HCT116 (cell line): Measurements from ENCODE around the gene DBX1. TPM values are rescaled to one million over a fixed set of nuclear protein-coding genes. Genes with fewer than 3 reads are reported as not detected.

ENCODE experiments used
- ATAC-seq: fragments of 200-7000 bp; cut with Tn5 transposase; 2 replicates; pipeline ENCODE4 v1.9.1; 2020; ENCODE audit warnings: mild to moderate bottlenecking, moderate library complexity
- BruUV-seq: library from RNA; stranded (reverse); fragments of 400-500 nt; replicated peaks from 2 replicates; lab custom pipeline; 2021; lab: Mats Ljungman, UMichigan
- CTCF ChIA-PET: fragments of 300-600 bp; sonication (Branson Sonifier 250); formaldehyde crosslinking; loops from one replicate; lab custom pipeline; 2021; ENCODE audit warnings: antibody characterized with exemption; lab: Charles Lee
- POLR2A ChIA-PET: fragments of 300-600, 350-600 bp; sonication (Branson Sonifier 250); formaldehyde crosslinking; loops from one replicate; lab custom pipeline; 2021; ENCODE audit warnings: antibody characterized with exemption; lab: Charles Lee
- RAD21 ChIA-PET, 2 experiments: fragments of 300-600 bp; sonication (Branson Sonifier 250); formaldehyde crosslinking; loops; one replicate each; lab custom pipeline; 2023; ENCODE audit warnings: low total read pairs in 2 of 2; ENCODE audit not compliant: uncharacterized antibody in 2 of 2, unreplicated experiment in 2 of 2, low non-redundant PET in 1 of 2; lab: Charles Lee
- DNase-seq: peaks from one replicate; pipeline ENCODE4 v3.0.0-alpha.2; 2010; ENCODE audit warnings: low read depth, low spot score
- H2AFZ ChIP-seq: fragments of 200-600 bp; shearing (Covaris generic), sonication (generic); 2 replicates; pipeline ENCODE4 v1.6.1; 2017; ENCODE audit warnings: low read depth, mixed run types, mixed read lengths, antibody characterized with exemption, low read length; ENCODE audit not compliant: poor library complexity, severe bottlenecking
- H3K27ac ChIP-seq: 2 replicates; pipeline ENCODE4 v1.5.1; 2012; ENCODE audit warnings: low read depth, low read length
- H3K27me3 ChIP-seq: fragments of 200-600 bp; sonication (generic); 2 replicates; pipeline ENCODE4 v1.6.1; 2016; ENCODE audit warnings: mixed run types, low read length, mixed read lengths; ENCODE audit not compliant: insufficient read depth
- H3K36me3 ChIP-seq, 2 experiments: fragments of 200-500 bp in 1 of 2; fragments of 200-600 bp in 1 of 2; sonication (Bioruptor generic) in 1 of 2; sonication (generic) in 1 of 2; 2 replicates each; pipeline versions ENCODE4 v1.5.1 to v1.6.1; 2014 to 2016; ENCODE audit warnings: low read length in 2 of 2, inconsistent platforms in 1 of 2, mixed read lengths in 1 of 2, mixed run types in 1 of 2; ENCODE audit not compliant: insufficient read depth in 2 of 2, control insufficient read depth in 1 of 2
- H3K4me1 ChIP-seq, 2 experiments: fragments of 200-600 bp in 1 of 2; sonication (generic) in 1 of 2; 2 replicates each; pipeline versions ENCODE4 v1.5.1 to v1.6.1; 2012 to 2017; ENCODE audit warnings: low read length in 2 of 2, inconsistent platforms in 1 of 2, mild to moderate bottlenecking in 1 of 2, mixed read lengths in 1 of 2, mixed run types in 1 of 2, moderate library complexity in 1 of 2; ENCODE audit not compliant: insufficient read depth in 2 of 2, control insufficient read depth in 1 of 2
- H3K4me2 ChIP-seq: fragments of 200-600 bp; sonication (generic); 2 replicates; pipeline ENCODE4 v1.6.1; 2017; ENCODE audit warnings: mixed run types, low read length, mixed read lengths
- H3K4me3 ChIP-seq, 2 experiments: fragments of 200-600 bp in 1 of 2; sonication (generic) in 1 of 2; replicated peaks in 1 of 2; 2 replicates each; pipeline ENCODE4 v1.5.1; 2011 to 2016; ENCODE audit warnings: low read length in 2 of 2, control low read depth in 1 of 2, low read depth in 1 of 2, mild to moderate bottlenecking in 1 of 2, mixed read lengths in 1 of 2, mixed run types in 1 of 2
- H3K79me2 ChIP-seq: fragments of 200-600 bp; sonication (generic); 2 replicates; pipeline ENCODE4 v1.6.1; 2017; ENCODE audit warnings: mild to moderate bottlenecking, mixed run types, low read length, moderate library complexity, mixed read lengths; ENCODE audit not compliant: insufficient read depth
- H3K9ac ChIP-seq: fragments of 200-600 bp; sonication (generic); 2 replicates; pipeline ENCODE4 v1.6.1; 2016; ENCODE audit warnings: low read length, mixed read lengths
- H3K9me2 ChIP-seq: fragments of 200-600 bp; sonication (generic), shearing (Covaris generic); 2 replicates; pipeline ENCODE4 v1.6.1; 2017; ENCODE audit warnings: mixed run types, mild to moderate bottlenecking, moderate library complexity; ENCODE audit not compliant: insufficient read depth
- H3K9me3 ChIP-seq, 2 experiments: fragments of 200-500 bp in 1 of 2; fragments of 200-600 bp in 1 of 2; sonication (Bioruptor generic) in 1 of 2; sonication (generic) in 1 of 2; 2 replicates each; pipeline ENCODE4 v1.6.1; 2014 to 2017; ENCODE audit warnings: low read length in 2 of 2, mixed read lengths in 2 of 2, inconsistent platforms in 1 of 2, low read depth in 1 of 2, mild to moderate bottlenecking in 1 of 2, mixed run types in 1 of 2, moderate library complexity in 1 of 2; ENCODE audit not compliant: control insufficient read depth in 1 of 2, insufficient read depth in 1 of 2
- H4K20me1 ChIP-seq: fragments of 200-600 bp; sonication (generic), shearing (Covaris generic); 2 replicates; pipeline ENCODE4 v1.6.1; 2017; ENCODE audit warnings: mixed run types, mild to moderate bottlenecking, moderate library complexity; ENCODE audit not compliant: insufficient read depth
- CBX3 ChIP-seq: IDR thresholded peaks from 2 replicates; pipeline ENCODE4 v1.6.1; 2012; ENCODE audit warnings: low read depth
- CTCF ChIP-seq, 3 experiments: fragments of 200-600 bp in 1 of 3; sonication (generic) in 1 of 3; IDR thresholded peaks in 2 of 3; conservative IDR thresholded peaks in 1 of 3; 2 replicates each; pipeline ENCODE4 v1.5.1; 2012 to 2017; ENCODE audit warnings: low read depth in 2 of 3, low read length in 2 of 3, antibody characterized with exemption in 1 of 3, borderline replicate concordance in 1 of 3, control low read depth in 1 of 3, mild to moderate bottlenecking in 1 of 3, mixed read lengths in 1 of 3, mixed run types in 1 of 3, moderate library complexity in 1 of 3; ENCODE audit not compliant: insufficient read depth in 1 of 3
- EGR1 ChIP-seq: IDR thresholded peaks from 2 replicates; pipeline ENCODE4 v1.6.1; 2012; ENCODE audit warnings: low read depth
- EZH2 ChIP-seq: fragments of 200-600 bp; sonication (generic); IDR thresholded peaks from 2 replicates; pipeline ENCODE4 v1.6.1; 2017; ENCODE audit warnings: antibody characterized with exemption, mixed run types
- FOSL1 ChIP-seq: IDR thresholded peaks from 2 replicates; pipeline ENCODE4 v1.6.1; 2012; ENCODE audit warnings: low read depth
- MAX ChIP-seq: IDR thresholded peaks from 2 replicates; pipeline ENCODE4 v1.6.1; 2012
- REST ChIP-seq: IDR thresholded peaks from 2 replicates; pipeline ENCODE4 v1.6.1; 2012; ENCODE audit warnings: low read depth
- TCF7L2 ChIP-seq: IDR thresholded peaks from 2 replicates; pipeline ENCODE4 v1.7.0; 2011; ENCODE audit warnings: borderline replicate concordance, inconsistent platforms; ENCODE audit not compliant: insufficient read depth, insufficient read length; ENCODE audit errors: extremely low read depth
- intact Hi-C: fragments of 100-400 bp; cut with micrococcal nuclease; formaldehyde crosslinking; loops from 2 replicates; pipeline ENCODE4 v1.10.0; 2022
- total RNA-seq: library from RNA; stranded (reverse); gene quantifications from one replicate; pipeline ENCODE4 v1.2.1, GENCODE V29; 2021; ENCODE audit not compliant: unreplicated experiment

Gene DBX1
- total RNA-seq, 1 experiment from 2014 or later: not detected

- no peaks in the 10 kb centered on the region for H3K79me2 ChIP-seq
- ATAC-seq: no peak
- no peaks in the 10 kb centered on the region for H4K20me1 ChIP-seq
- ChIA-PET RAD21 (no interaction called here), CTCF (interaction anchor here (1.3 kb wide), 1 partner anchor 231 kb away, joined by 4 read pairs; no protein-coding TSS in a partner anchor), POLR2A (no interaction called here)
- no peaks in the 10 kb centered on the region; the same call in 1 of the 2 replicates for H3K27me3 ChIP-seq
- intact Hi-C loops: loop anchor here (5.0 kb wide), 2 partner anchors 393 to 573 kb away; no protein-coding TSS in a partner anchor
- no peaks in the 10 kb centered on the region for H3K4me1 ChIP-seq
- no peak for TF ChIP-seq FOSL1
- no peak for TF ChIP-seq REST
- TF ChIP-seq MAX: no peak
- no peak for TF ChIP-seq CTCF (IDR thresholded peaks at IDR 0.05 in 2 of 3, conservative IDR thresholded peaks at IDR 0.05 in 1 of 3; ENCODE audit: borderline replicate concordance in 1 of 3, insufficient read depth in 1 of 3, low read depth in 2 of 3, low read length in 2 of 3)
- TF ChIP-seq EZH2: no peak
- TF ChIP-seq TCF7L2: no peak
- no peak for TF ChIP-seq CBX3
- no peak for TF ChIP-seq EGR1
- no peak overlapping the region for H3K4me2 ChIP-seq
- no peaks in the 10 kb centered on the region for H3K9me3 ChIP-seq
- no peak overlapping the region for H3K27ac ChIP-seq
- BruUV-seq: no TSS peak
- no peak for DNase-seq
- H3K9me2 ChIP-seq: no peaks in the 10 kb centered on the region
- H3K9ac ChIP-seq: no peak overlapping the region
- H2AFZ ChIP-seq: no peak overlapping the region
- H3K4me3 ChIP-seq: no peak overlapping the region
- H3K36me3 ChIP-seq: no peaks in the 10 kb centered on the region
These were observed 25.1 kb downstream of the DBX1 start for GRCh38 chr11:20134991-20135736.
